SK-N-SH (cell line): ENCODE measurements around the gene CDK8. TPM values are rescaled to one million over a fixed set of nuclear protein-coding genes. Genes with fewer than 3 reads are reported as not detected.

Experiments
- CTCF ChIA-PET: fragments of 300-600, 350-600 bp; formaldehyde crosslinking; extraction: SDS; loops from one replicate; lab custom pipeline; 2021; lab: Yijun Ruan, JAX
- POLR2A ChIA-PET: fragments of 350-600 bp; sonication (Branson Sonifier 250); formaldehyde crosslinking; extraction: SDS; loops from one replicate; lab custom pipeline; 2020; ENCODE audit warnings: antibody characterized with exemption, inconsistent platforms; lab: Yijun Ruan, JAX
- DNase-seq: peaks from one replicate; pipeline ENCODE4 v3.0.0; 2012
- H2AFZ ChIP-seq: fragments of 200-600 bp; sonication (generic); 2 replicates; pipeline ENCODE4 v1.8.1; 2016; ENCODE audit warnings: antibody characterized with exemption, mild to moderate bottlenecking, low read depth
- H3F3A ChIP-seq: fragments of 200-600 bp; sonication (generic); replicated peaks from 2 replicates; pipeline ENCODE3; 2016; ENCODE audit warnings: antibody characterized with exemption, mild to moderate bottlenecking; ENCODE audit not compliant: insufficient read depth
- H3K27ac ChIP-seq, 2 experiments: fragments of 200-500 bp in 1 of 2; fragments of 200-600 bp in 1 of 2; sonication (Bioruptor generic) in 1 of 2; sonication (generic), shearing (Covaris generic) in 1 of 2; 2 replicates each; pipeline versions ENCODE4 v1.5.1 to v1.6.1; 2014 to 2016; ENCODE audit warnings: low read depth in 2 of 2, inconsistent platforms in 1 of 2, low read length in 1 of 2, mild to moderate bottlenecking in 1 of 2, mixed read lengths in 1 of 2
- H3K27me3 ChIP-seq: fragments of 200-600 bp; sonication (generic), shearing (Covaris generic); 2 replicates; pipeline ENCODE4 v1.6.1; 2016; ENCODE audit warnings: mixed run types; ENCODE audit not compliant: insufficient read depth
- H3K36me3 ChIP-seq, 2 experiments: fragments of 200-500 bp in 1 of 2; fragments of 200-600 bp in 1 of 2; sonication (Bioruptor generic) in 1 of 2; sonication (generic) in 1 of 2; replicated peaks in 1 of 2; 2 replicates each; pipeline versions ENCODE3 to v1.5.1; 2014 to 2016; ENCODE audit warnings: low read length in 1 of 2, mild to moderate bottlenecking in 1 of 2; ENCODE audit not compliant: insufficient read depth in 2 of 2, control insufficient read depth in 1 of 2
- H3K4me1 ChIP-seq, 2 experiments: fragments of 200-500 bp in 1 of 2; fragments of 200-600 bp in 1 of 2; sonication (Bioruptor generic) in 1 of 2; sonication (generic), shearing (Covaris generic) in 1 of 2; 2 replicates each; pipeline versions ENCODE4 v1.5.1 to v1.6.1; 2014 to 2016; ENCODE audit warnings: low read depth in 1 of 2, low read length in 1 of 2, mixed run types in 1 of 2; ENCODE audit not compliant: insufficient read depth in 2 of 2, control insufficient read depth in 1 of 2
- H3K4me2 ChIP-seq: fragments of 200-600 bp; sonication (generic), shearing (Covaris generic); 2 replicates; pipeline ENCODE4 v1.6.1; 2017; ENCODE audit warnings: mixed run types
- H3K4me3 ChIP-seq, 2 experiments: fragments of 200-500 bp in 1 of 2; fragments of 200-600 bp in 1 of 2; sonication (Bioruptor generic) in 1 of 2; sonication (generic), shearing (Covaris generic) in 1 of 2; 2 replicates each; pipeline versions ENCODE4 v1.5.1 to v1.8.1; 2014 to 2016; ENCODE audit warnings: low read depth in 2 of 2, inconsistent platforms in 1 of 2, low read length in 1 of 2, mild to moderate bottlenecking in 1 of 2, mixed read lengths in 1 of 2, moderate library complexity in 1 of 2
- H3K79me2 ChIP-seq: fragments of 200-600 bp; sonication (generic); 2 replicates; pipeline ENCODE4 v1.8.1; 2017; ENCODE audit warnings: mild to moderate bottlenecking; ENCODE audit not compliant: insufficient read depth
- H3K9ac ChIP-seq: fragments of 200-600 bp; sonication (generic); 2 replicates; pipeline ENCODE4 v1.6.1; 2017; ENCODE audit warnings: mixed run types
- H3K9me2 ChIP-seq: fragments of 200-600 bp; sonication (generic); 2 replicates; pipeline ENCODE4 v1.6.1; 2017; ENCODE audit warnings: mixed run types
- H3K9me3 ChIP-seq: fragments of 200-600 bp; sonication (generic); 2 replicates; pipeline ENCODE4 v1.6.1; 2017; ENCODE audit warnings: mixed run types, mild to moderate bottlenecking, moderate library complexity
- H4K20me1 ChIP-seq: fragments of 200-600 bp; sonication (generic); 2 replicates; pipeline ENCODE4 v1.6.1; 2017; ENCODE audit warnings: mild to moderate bottlenecking, mixed run types; ENCODE audit not compliant: insufficient read depth
- CHD2 ChIP-seq: fragments of 150-350 bp; IDR thresholded peaks from 2 replicates; pipeline ENCODE4 v1.6.1; 2018; ENCODE audit warnings: low read length; ENCODE audit not compliant: partially characterized antibody
- EP300 ChIP-seq, 2 experiments: IDR thresholded peaks; 2 replicates each; pipeline versions ENCODE4 v1.4.0 to v1.6.1; 2012; ENCODE audit warnings: borderline replicate concordance in 1 of 2, low read depth in 1 of 2, low read length in 1 of 2
- FOXM1 ChIP-seq: IDR thresholded peaks from 2 replicates; pipeline ENCODE4 v1.4.0; 2012; ENCODE audit warnings: low read depth, mild to moderate bottlenecking
- GABPA ChIP-seq: IDR thresholded peaks from 2 replicates; pipeline ENCODE4 v1.4.0; 2012; ENCODE audit warnings: low read depth, mild to moderate bottlenecking
- GATA2 ChIP-seq: sonication (generic); formaldehyde crosslinking; IDR thresholded peaks from 2 replicates; pipeline ENCODE4 v1.5.0; 2020; ENCODE audit warnings: mild to moderate bottlenecking, missing genetic modification reagents
- IRF3 ChIP-seq: fragments of 150-350 bp; IDR thresholded peaks from 2 replicates; pipeline ENCODE4 v1.6.1; 2016; ENCODE audit warnings: mild to moderate bottlenecking, low read depth, low read length
- JUND ChIP-seq: IDR thresholded peaks from 2 replicates; pipeline ENCODE4 v1.4.0; 2012
- MAX ChIP-seq: IDR thresholded peaks from 2 replicates; pipeline ENCODE4 v1.4.0; 2012; ENCODE audit warnings: low read depth
- MXI1 ChIP-seq: IDR thresholded peaks from 2 replicates; pipeline ENCODE4 v1.6.1; 2012; ENCODE audit warnings: mild to moderate bottlenecking, low read depth, low read length, improper control_type of control experiment
- POLR2AphosphoS5 ChIP-seq: IDR thresholded peaks from 2 replicates; pipeline ENCODE4 v1.6.1; 2012; ENCODE audit warnings: low read depth, low read length
- RAD21 ChIP-seq: IDR thresholded peaks from 2 replicates; pipeline ENCODE4 v1.6.1; 2012; ENCODE audit warnings: mild to moderate bottlenecking, low read length
- REST ChIP-seq: IDR thresholded peaks from 2 replicates; pipeline ENCODE4 v1.6.1; 2012; ENCODE audit warnings: mild to moderate bottlenecking, low read depth, low read length, moderate library complexity
- RXRA ChIP-seq: IDR thresholded peaks from 2 replicates; pipeline ENCODE4 v1.4.0; 2012; ENCODE audit warnings: low read depth, mild to moderate bottlenecking, borderline replicate concordance
- SMC3 ChIP-seq: IDR thresholded peaks from 2 replicates; pipeline ENCODE4 v1.6.1; 2012; ENCODE audit warnings: low read depth, low read length, improper control_type of control experiment
- USF1 ChIP-seq: IDR thresholded peaks from 2 replicates; pipeline ENCODE4 v1.4.0; 2012; ENCODE audit warnings: low read depth, borderline replicate concordance
- WGBS: methylation state at CpG from one replicate; pipeline ENCODE4 v1.1.6; 2017; ENCODE audit warnings: low lambda C conversion rate; 5-methylcytosine and 5-hydroxymethylcytosine counted together
- polyA plus RNA-seq, 3 experiments: library from polyadenylated mRNA; depleted of rRNA; stranded (reverse); fragments of >200 nt; gene quantifications; 2 replicates each; pipeline ENCODE4 v1.2.3, GENCODE V29; 2012

Gene CDK8
- polyA plus RNA-seq, 1 of the 3 experiments (the other 2 are of a cell fraction) = 10.1 TPM

GRCh38 chr13:26433776-26434175, 179.8 kb downstream of the CDK8 start:
- H3K9me3 ChIP-seq = peaks cover 17% of the 10 kb centered on the region
- no peaks in the 10 kb centered on the region for H3K4me1 ChIP-seq
- no peaks in the 10 kb centered on the region for H3F3A ChIP-seq
- TF ChIP-seq IRF3 (no peak), USF1 (no peak), MXI1 (no peak)
- POLR2A ChIA-PET = no interaction called here
- H3K27me3 ChIP-seq = no peaks in the 10 kb centered on the region
- no peak for DNase-seq
- no peak overlapping the region for H3K4me2 ChIP-seq
- no peak overlapping the region for H3K9ac ChIP-seq
- H4K20me1 ChIP-seq = no peaks in the 10 kb centered on the region
- H3K36me3 ChIP-seq = no peaks in the 10 kb centered on the region
- H3K79me2 ChIP-seq = no peaks in the 10 kb centered on the region
- no peaks in the 10 kb centered on the region for H3K9me2 ChIP-seq
- H3K27ac ChIP-seq = no peak overlapping the region
- no peak overlapping the region for H3K4me3 ChIP-seq
- CTCF ChIA-PET = interaction anchor here (0.9 kb wide), 1 partner anchor 10 kb away, joined by 3 read pairs; no protein-coding TSS in a partner anchor
- H2AFZ ChIP-seq = no peak overlapping the region
- 14% methylated on average over 4 of the region's 4 CpGs for WGBS

GRCh38 chr13:26435171-26435570, 181.2 kb downstream of the CDK8 start:
- H3K27ac ChIP-seq = no peak overlapping the region
- ChIA-PET CTCF (interaction anchor here (2.1 kb wide), 1 partner anchor 14 kb away, joined by 5 read pairs; no protein-coding TSS in a partner anchor), POLR2A (no interaction called here)
- no peaks in the 10 kb centered on the region for H3K27me3 ChIP-seq
- no peaks in the 10 kb centered on the region for H3K4me1 ChIP-seq
- no peaks in the 10 kb centered on the region for H3F3A ChIP-seq
- no peak overlapping the region for H3K9ac ChIP-seq
- H3K36me3 ChIP-seq = no peaks in the 10 kb centered on the region
- H4K20me1 ChIP-seq = no peaks in the 10 kb centered on the region
- no peaks in the 10 kb centered on the region for H3K9me2 ChIP-seq
- no peaks in the 10 kb centered on the region for H3K79me2 ChIP-seq
- no peak for DNase-seq
- H3K9me3 ChIP-seq = peaks cover 17% of the 10 kb centered on the region
- TF ChIP-seq RAD21 (no peak), RXRA (no peak), GATA2 (CRISPR knock-in tag) (no peak), IRF3 (no peak), SMC3 (no peak)
- no peak overlapping the region for H3K4me3 ChIP-seq
- H2AFZ ChIP-seq = no peak overlapping the region
- H3K4me2 ChIP-seq = no peak overlapping the region

GRCh38 chr13:26435646-26436045, 181.7 kb downstream of the CDK8 start:
- ChIA-PET POLR2A (no interaction called here), CTCF (interaction anchor here (2.1 kb wide), 1 partner anchor 14 kb away, joined by 5 read pairs; no protein-coding TSS in a partner anchor)
- no peaks in the 10 kb centered on the region for H3K27me3 ChIP-seq
- no peak overlapping the region for H3K4me3 ChIP-seq
- no peaks in the 10 kb centered on the region for H3K9me2 ChIP-seq
- H3K27ac ChIP-seq = no peak overlapping the region
- no peaks in the 10 kb centered on the region for H3F3A ChIP-seq
- H4K20me1 ChIP-seq = no peaks in the 10 kb centered on the region
- H3K36me3 ChIP-seq = no peaks in the 10 kb centered on the region
- no peak overlapping the region for H3K4me2 ChIP-seq
- no peak for DNase-seq
- H3K4me1 ChIP-seq = no peaks in the 10 kb centered on the region
- no peaks in the 10 kb centered on the region for H3K79me2 ChIP-seq
- H3K9ac ChIP-seq = no peak overlapping the region
- no peak overlapping the region for H2AFZ ChIP-seq
- peaks cover 17% of the 10 kb centered on the region for H3K9me3 ChIP-seq
- WGBS = 0% methylated on average over 2 of the region's 3 CpGs
- TF ChIP-seq MAX (no peak), JUND (no peak), REST (no peak), FOXM1 (no peak), CHD2 (no peak), GATA2 (CRISPR knock-in tag) (no peak), GABPA (no peak), POLR2AphosphoS5 (no peak), EP300 (IDR thresholded peaks at IDR 0.05; ENCODE audit: borderline replicate concordance in 1 of 2, low read depth in 1 of 2, low read length in 1 of 2) (no peak)
